GM12878 (cell line): Measurements from ENCODE around the gene TBC1D26. TPM values are rescaled to one million over a fixed set of nuclear protein-coding genes. Genes with fewer than 3 reads are reported as not detected.

Source experiments
- ATAC-seq: fragments of 200-7000 bp; cut with Tn5 transposase; 3 replicates; pipeline ENCODE4 v1.9.1; 2020; ENCODE audit warnings: mild to moderate bottlenecking, moderate library complexity
- BruUV-seq: library from RNA; stranded (reverse); fragments of 400-500 nt; replicated peaks from 2 replicates; lab custom pipeline; 2021; lab: Mats Ljungman, UMichigan
- CTCF ChIA-PET: fragments of 300-600 bp; sonication (Branson Sonifier 250); formaldehyde crosslinking; extraction: SDS; loops from one replicate; lab custom pipeline; 2021; ENCODE audit warnings: inconsistent platforms; lab: Yijun Ruan, JAX
- POLR2A ChIA-PET: fragments of 350-600 bp; formaldehyde crosslinking; extraction: SDS; loops from one replicate; lab custom pipeline; 2021; ENCODE audit warnings: inconsistent platforms; lab: Charles Lee
- RAD21 ChIA-PET: fragments of 300-600 bp; sonication (Branson Sonifier 250); formaldehyde crosslinking; loops from one replicate; lab custom pipeline; 2023; ENCODE audit warnings: antibody characterized with exemption; ENCODE audit not compliant: unreplicated experiment; lab: Charles Lee
- SMC1A ChIA-PET: fragments of 300-600 bp; sonication (Branson Sonifier 250); formaldehyde crosslinking; loops from one replicate; lab custom pipeline; 2023; ENCODE audit not compliant: unreplicated experiment, uncharacterized antibody; lab: Charles Lee
- DNase-seq: peaks from one replicate; pipeline ENCODE4 v3.0.0-alpha.2; 2011; ENCODE audit warnings: low read depth, low spot score
- FAIRE-seq: peaks from 3 replicates; lab custom pipeline; 2011; peaks lifted over from hg19 to GRCh38; lab: Jason Lieb, UNC
- H2AFZ ChIP-seq: 2 replicates; pipeline ENCODE4 v1.6.0; 2011; ENCODE audit warnings: low read depth, low read length, control low read depth; ENCODE audit not compliant: control insufficient read depth
- H3K27ac ChIP-seq: 2 replicates; pipeline ENCODE4 v1.5.1; 2011; ENCODE audit warnings: control low read depth; ENCODE audit not compliant: control insufficient read depth, insufficient read depth
- H3K27me3 ChIP-seq, 2 experiments: replicated peaks in 1 of 2; 2 replicates each; pipeline versions ENCODE4 v1.6.0 to v1.6.1; 2011; ENCODE audit warnings: low read length in 1 of 2; ENCODE audit not compliant: control insufficient read depth in 2 of 2, insufficient read depth in 2 of 2
- H3K36me3 ChIP-seq, 2 experiments: 2 replicates each; pipeline ENCODE4 v1.5.1; 2011; ENCODE audit warnings: low read length in 1 of 2; ENCODE audit not compliant: control insufficient read depth in 2 of 2, insufficient read depth in 2 of 2
- H3K4me1 ChIP-seq: 2 replicates; pipeline ENCODE4 v1.6.1; 2011; ENCODE audit warnings: mild to moderate bottlenecking, low read length, moderate library complexity, mixed read lengths; ENCODE audit not compliant: control insufficient read depth, insufficient read depth
- H3K4me2 ChIP-seq: 2 replicates; pipeline ENCODE4 v1.6.0; 2011; ENCODE audit warnings: control low read depth; ENCODE audit not compliant: control insufficient read depth, insufficient read depth
- H3K4me3 ChIP-seq: fragments of 200-600 bp; sonication (generic); 2 replicates; pipeline ENCODE4 v1.5.1; 2016
- H3K79me2 ChIP-seq: 2 replicates; pipeline ENCODE4 v1.6.0; 2011; ENCODE audit warnings: low read length; ENCODE audit not compliant: control insufficient read depth, insufficient read depth
- H3K9ac ChIP-seq: 2 replicates; pipeline ENCODE4 v1.8.0; 2011; ENCODE audit warnings: low read length, control low read depth, mixed read lengths; ENCODE audit not compliant: control insufficient read depth, insufficient read depth
- H3K9me3 ChIP-seq: replicated peaks from 3 replicates; pipeline ENCODE4 v1.5.1; 2011; ENCODE audit warnings: mild to moderate bottlenecking, low read length; ENCODE audit not compliant: control insufficient read depth, insufficient read depth
- H4K20me1 ChIP-seq: 2 replicates; pipeline ENCODE4 v1.6.0; 2011; ENCODE audit not compliant: control insufficient read depth, insufficient read depth
- KLF5 ChIP-seq: fragments of 450-650 bp; IDR thresholded peaks from 2 replicates; pipeline ENCODE4 v1.6.1; 2014; ENCODE audit warnings: mild to moderate bottlenecking; ENCODE audit not compliant: partially characterized antibody
- YY1 ChIP-seq: IDR thresholded peaks from 2 replicates; pipeline ENCODE4 v1.6.1; 2011; ENCODE audit warnings: low read depth, mild to moderate bottlenecking, low read length
- WGBS: methylation state at CpG from one replicate; pipeline ENCODE4 v1.1.6; 2016; ENCODE audit warnings: low lambda C conversion rate; ENCODE audit not compliant: insufficient replicate concordance, insufficient coverage; ENCODE audit errors: missing lambda C conversion rate; 5-methylcytosine and 5-hydroxymethylcytosine counted together
- in situ Hi-C: fragments of 300-500 bp; cut with MboI; formaldehyde crosslinking; loops from 9 replicates; pipeline ENCODE4 v1.14.3; 2018; ENCODE audit warnings: mixed read lengths
- intact Hi-C: fragments of 100-400 bp; cut with micrococcal nuclease; formaldehyde crosslinking; loops from one replicate; pipeline ENCODE4 v1.14.2; 2022; ENCODE audit not compliant: unreplicated experiment
- polyA plus RNA-seq, 11 experiments: library from polyadenylated mRNA; depleted of rRNA in 4 of 11; unstranded in 6 of 11; stranded (reverse) in 5 of 11; fragments of >200 nt; fragmentation: Nextera tagmentation in 4 of 11; fragmentation: Illumina TruSeq in 1 of 11; extraction: Ambion mirVana in 4 of 11; extraction: Trizol in 1 of 11; gene quantifications; 1 replicate in 1 of 11; 2 replicates in 10 of 11; pipeline versions ENCODE4 v1.2.1 to v1.2.3, GENCODE V29; 2011 to 2016; ENCODE audit warnings: inconsistent platforms in 2 of 11, missing spikeins in 2 of 11, low read depth in 1 of 11
- total RNA-seq, 4 experiments: library from RNA; depleted of rRNA in 3 of 4; stranded (reverse); fragments of >200 nt in 3 of 4; fragmentation: Illumina TruSeq in 1 of 4; extraction: Trizol in 1 of 4; gene quantifications; 2 replicates each; pipeline versions ENCODE4 v1.2.1 to v1.2.3, GENCODE V29; 2013 to 2021
- TF ChIP-seq, protein P1 (sequence below): fragments of 450-650 bp; conservative IDR thresholded peaks from 2 replicates; pipeline ENCODE4 v1.6.1; 2017; ENCODE audit warnings: mild to moderate bottlenecking, moderate library complexity
- TF ChIP-seq, protein P2 (sequence below): fragments of 450-650 bp; IDR thresholded peaks from 2 replicates; pipeline ENCODE4 v1.6.1; 2016; ENCODE audit warnings: mild to moderate bottlenecking, moderate library complexity, borderline replicate concordance

The TBC1D26 gene
- total and polyA plus RNA-seq, 10 of the 15 experiments (the other 5 are each of a cell fraction or from before 2014, with no cell fraction given): 0.07 to 0.10 TPM; not detected in 8

DNA sequence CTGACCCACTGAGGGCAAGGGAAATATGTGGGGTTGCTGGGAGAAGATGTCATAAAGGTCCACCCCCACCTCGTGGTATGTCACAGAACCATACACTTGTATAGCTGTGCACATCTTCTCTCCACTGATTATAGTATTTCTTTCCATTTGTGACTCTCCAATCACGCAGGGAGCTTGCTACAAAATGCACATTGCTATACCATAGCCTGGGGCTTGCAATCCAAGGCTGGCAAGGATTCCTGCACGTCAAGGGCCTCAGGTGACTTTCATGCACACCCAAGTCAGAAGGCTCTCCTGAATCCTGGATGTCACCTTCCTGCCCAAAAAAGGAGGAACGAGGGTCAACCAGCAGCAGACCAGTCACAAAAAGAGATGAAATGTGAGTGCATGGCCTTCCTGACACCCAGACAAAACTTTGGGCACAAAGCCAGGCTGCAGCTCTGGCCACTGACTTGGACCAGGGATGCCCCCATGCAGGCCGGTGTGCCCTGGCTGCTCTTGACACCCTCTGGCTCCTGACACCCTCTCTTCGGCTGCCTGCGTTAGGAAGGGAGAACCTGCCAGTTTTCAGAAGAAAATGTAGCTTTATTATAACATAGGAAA lies 12.1 kb downstream of the TBC1D26 start:
- CTCF ChIA-PET: no interaction called here
- Histone ChIP-seq H3K9ac (no peak overlapping the region), H3K27me3 (no peaks in the 10 kb centered on the region), H4K20me1 (no peaks in the 10 kb centered on the region), H3K4me1 (no peaks in the 10 kb centered on the region), H2AFZ (no peak overlapping the region), H3K4me2 (no peak overlapping the region), H3K36me3 (no peaks in the 10 kb centered on the region), H3K9me3 (no peaks in the 10 kb centered on the region; the same call in 2 of the 3 replicates), H3K27ac (no peak overlapping the region), H3K4me3 (no peak overlapping the region), H3K79me2 (no peaks in the 10 kb centered on the region)
- RAD21 ChIA-PET: no interaction called here
- no peak for DNase-seq
- FAIRE-seq: no peak
- WGBS: 19% methylated on average over 7 of the region's 7 CpGs
- TF ChIP-seq, protein P1, sequence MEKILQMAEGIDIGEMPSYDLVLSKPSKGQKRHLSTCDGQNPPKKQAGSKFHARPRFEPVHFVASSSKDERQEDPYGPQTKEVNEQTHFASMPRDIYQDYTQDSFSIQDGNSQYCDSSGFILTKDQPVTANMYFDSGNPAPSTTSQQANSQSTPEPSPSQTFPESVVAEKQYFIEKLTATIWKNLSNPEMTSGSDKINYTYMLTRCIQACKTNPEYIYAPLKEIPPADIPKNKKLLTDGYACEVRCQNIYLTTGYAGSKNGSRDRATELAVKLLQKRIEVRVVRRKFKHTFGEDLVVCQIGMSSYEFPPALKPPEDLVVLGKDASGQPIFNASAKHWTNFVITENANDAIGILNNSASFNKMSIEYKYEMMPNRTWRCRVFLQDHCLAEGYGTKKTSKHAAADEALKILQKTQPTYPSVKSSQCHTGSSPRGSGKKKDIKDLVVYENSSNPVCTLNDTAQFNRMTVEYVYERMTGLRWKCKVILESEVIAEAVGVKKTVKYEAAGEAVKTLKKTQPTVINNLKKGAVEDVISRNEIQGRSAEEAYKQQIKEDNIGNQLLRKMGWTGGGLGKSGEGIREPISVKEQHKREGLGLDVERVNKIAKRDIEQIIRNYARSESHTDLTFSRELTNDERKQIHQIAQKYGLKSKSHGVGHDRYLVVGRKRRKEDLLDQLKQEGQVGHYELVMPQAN: no peak
- TF ChIP-seq KLF5 (no peak), YY1 (no peak)
- TF ChIP-seq, protein P2, sequence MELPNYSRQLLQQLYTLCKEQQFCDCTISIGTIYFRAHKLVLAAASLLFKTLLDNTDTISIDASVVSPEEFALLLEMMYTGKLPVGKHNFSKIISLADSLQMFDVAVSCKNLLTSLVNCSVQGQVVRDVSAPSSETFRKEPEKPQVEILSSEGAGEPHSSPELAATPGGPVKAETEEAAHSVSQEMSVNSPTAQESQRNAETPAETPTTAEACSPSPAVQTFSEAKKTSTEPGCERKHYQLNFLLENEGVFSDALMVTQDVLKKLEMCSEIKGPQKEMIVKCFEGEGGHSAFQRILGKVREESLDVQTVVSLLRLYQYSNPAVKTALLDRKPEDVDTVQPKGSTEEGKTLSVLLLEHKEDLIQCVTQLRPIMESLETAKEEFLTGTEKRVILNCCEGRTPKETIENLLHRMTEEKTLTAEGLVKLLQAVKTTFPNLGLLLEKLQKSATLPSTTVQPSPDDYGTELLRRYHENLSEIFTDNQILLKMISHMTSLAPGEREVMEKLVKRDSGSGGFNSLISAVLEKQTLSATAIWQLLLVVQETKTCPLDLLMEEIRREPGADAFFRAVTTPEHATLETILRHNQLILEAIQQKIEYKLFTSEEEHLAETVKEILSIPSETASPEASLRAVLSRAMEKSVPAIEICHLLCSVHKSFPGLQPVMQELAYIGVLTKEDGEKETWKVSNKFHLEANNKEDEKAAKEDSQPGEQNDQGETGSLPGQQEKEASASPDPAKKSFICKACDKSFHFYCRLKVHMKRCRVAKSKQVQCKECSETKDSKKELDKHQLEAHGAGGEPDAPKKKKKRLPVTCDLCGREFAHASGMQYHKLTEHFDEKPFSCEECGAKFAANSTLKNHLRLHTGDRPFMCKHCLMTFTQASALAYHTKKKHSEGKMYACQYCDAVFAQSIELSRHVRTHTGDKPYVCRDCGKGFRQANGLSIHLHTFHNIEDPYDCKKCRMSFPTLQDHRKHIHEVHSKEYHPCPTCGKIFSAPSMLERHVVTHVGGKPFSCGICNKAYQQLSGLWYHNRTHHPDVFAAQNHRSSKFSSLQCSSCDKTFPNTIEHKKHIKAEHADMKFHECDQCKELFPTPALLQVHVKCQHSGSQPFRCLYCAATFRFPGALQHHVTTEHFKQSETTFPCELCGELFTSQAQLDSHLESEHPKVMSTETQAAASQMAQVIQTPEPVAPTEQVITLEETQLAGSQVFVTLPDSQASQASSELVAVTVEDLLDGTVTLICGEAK: no peak
- in situ Hi-C loops (no loop called here), intact Hi-C loops (no loop called here)
- POLR2A ChIA-PET: no interaction called here
- SMC1A ChIA-PET: no interaction called here
- no TSS peak for BruUV-seq
- ATAC-seq: no peak
